A673 (cell line): ENCODE data around the gene MRNIP.

Source experiments
- EZH2 ChIP-seq: fragments of 200-600 bp; sonication (generic); IDR thresholded peaks from 2 replicates; pipeline ENCODE4 v1.6.1; 2017; ENCODE audit warnings: borderline replicate concordance, low read depth, mild to moderate bottlenecking, mixed read lengths, antibody characterized with exemption, low read length; ENCODE audit not compliant: poor library complexity, severe bottlenecking
- TF ChIP-seq, protein P1 (sequence below): fragments of 300-800, 200-600 bp; sonication (generic); conservative IDR thresholded peaks from 2 replicates; pipeline ENCODE4 v1.5.1; 2017; ENCODE audit warnings: low read depth, mild to moderate bottlenecking, antibody characterized with exemption, low read length, moderate library complexity, mixed read lengths

GRCh38 chr5:179820483-179821297 is 37.9 kb downstream of the MRNIP start, which contains the start of gene SQSTM1:
- no peak for TF ChIP-seq EZH2
- TF ChIP-seq, protein P1, sequence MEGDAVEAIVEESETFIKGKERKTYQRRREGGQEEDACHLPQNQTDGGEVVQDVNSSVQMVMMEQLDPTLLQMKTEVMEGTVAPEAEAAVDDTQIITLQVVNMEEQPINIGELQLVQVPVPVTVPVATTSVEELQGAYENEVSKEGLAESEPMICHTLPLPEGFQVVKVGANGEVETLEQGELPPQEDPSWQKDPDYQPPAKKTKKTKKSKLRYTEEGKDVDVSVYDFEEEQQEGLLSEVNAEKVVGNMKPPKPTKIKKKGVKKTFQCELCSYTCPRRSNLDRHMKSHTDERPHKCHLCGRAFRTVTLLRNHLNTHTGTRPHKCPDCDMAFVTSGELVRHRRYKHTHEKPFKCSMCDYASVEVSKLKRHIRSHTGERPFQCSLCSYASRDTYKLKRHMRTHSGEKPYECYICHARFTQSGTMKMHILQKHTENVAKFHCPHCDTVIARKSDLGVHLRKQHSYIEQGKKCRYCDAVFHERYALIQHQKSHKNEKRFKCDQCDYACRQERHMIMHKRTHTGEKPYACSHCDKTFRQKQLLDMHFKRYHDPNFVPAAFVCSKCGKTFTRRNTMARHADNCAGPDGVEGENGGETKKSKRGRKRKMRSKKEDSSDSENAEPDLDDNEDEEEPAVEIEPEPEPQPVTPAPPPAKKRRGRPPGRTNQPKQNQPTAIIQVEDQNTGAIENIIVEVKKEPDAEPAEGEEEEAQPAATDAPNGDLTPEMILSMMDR = no peak
